Colonic mucosa (tissue), 4 donors: ENCODE data around the gene MBD4. TPM values are rescaled to one million over a fixed set of nuclear protein-coding genes. Genes with fewer than 3 reads are reported as not detected.

ENCODE experiments used
- DNase-seq: peaks from one replicate; pipeline ENCODE4 v3.0.0-alpha.2; 2020
- H3K27ac ChIP-seq: fragments of 200-600 bp; one replicate; pipeline ENCODE4 v1.8.0; 2021
- H3K27me3 ChIP-seq: fragments of 200-600 bp; one replicate; pipeline ENCODE4 v1.8.0; 2021
- H3K36me3 ChIP-seq: fragments of 200-600 bp; one replicate; pipeline ENCODE4 v1.8.0; 2021
- H3K4me1 ChIP-seq: fragments of 200-600 bp; one replicate; pipeline ENCODE4 v1.8.0; 2021; ENCODE audit warnings: mild to moderate bottlenecking
- H3K4me3 ChIP-seq: fragments of 200-600 bp; one replicate; pipeline ENCODE4 v1.8.0; 2021
- H3K9ac ChIP-seq, 2 donors: one replicate each; pipeline ENCODE4 v1.7.0; 2013; ENCODE audit warnings: control low read depth in 2 of 2, low read depth in 2 of 2, low read length in 2 of 2
- H3K9me3 ChIP-seq: fragments of 200-600 bp; one replicate; pipeline ENCODE4 v1.8.0; 2021
- intact Hi-C: fragments of 100-400 bp; cut with DNase I; formaldehyde crosslinking; loops from one replicate; pipeline ENCODE4 v1.14.1; 2022
- total RNA-seq, 2 donors: library from RNA; stranded (reverse); fragmentation: NEBNext Ultra II Directional in 1 of 2; extraction: Animal tissue kit (Norgen Biotek cat#: 25700) in 1 of 2; gene quantifications; one replicate each; pipeline ENCODE4 v1.2.1, GENCODE V29; 2021
- TF ChIP-seq, protein P1 (sequence below): fragments of 200-600 bp; IDR thresholded peaks from one replicate; pipeline ENCODE4 v1.8.0; 2022; ENCODE audit warnings: antibody characterized with exemption, mild to moderate bottlenecking
- donor health status: healthy.
- donor health status: DM: no; HTN: no; CAD: no.
- donor health status: DM: no; HTN: no; CAD: no.

Gene MBD4
- total RNA-seq, 2 donors from 2014 or later, result 25.0 to 28.9 TPM

DNA sequence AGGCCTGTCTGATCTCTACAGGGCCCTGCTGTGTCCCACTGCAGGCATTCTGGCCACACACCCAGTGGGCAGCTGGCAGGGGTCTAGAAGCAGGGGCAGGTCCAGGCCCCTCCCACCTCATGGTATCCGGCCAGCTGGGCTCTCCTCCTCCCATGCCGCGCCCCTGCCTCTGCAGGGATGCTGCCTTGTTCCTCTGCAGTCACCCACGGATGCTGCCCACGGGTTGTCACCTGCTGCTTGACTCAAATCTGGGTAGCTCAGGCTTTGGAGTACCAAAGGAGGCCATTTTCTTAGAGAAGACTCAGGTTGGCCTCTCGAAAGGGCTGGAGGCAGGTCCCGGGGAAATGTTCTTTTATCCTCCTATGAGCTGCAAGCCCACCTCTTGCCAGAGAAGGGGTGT lies 36.3 kb downstream of the MBD4 start:
- no peak for DNase-seq
- intact Hi-C loops, result no loop called here
- no peaks in the 10 kb centered on the region for H3K27me3 ChIP-seq
- no peak overlapping the region for H3K9ac ChIP-seq
- TF ChIP-seq, protein P1, sequence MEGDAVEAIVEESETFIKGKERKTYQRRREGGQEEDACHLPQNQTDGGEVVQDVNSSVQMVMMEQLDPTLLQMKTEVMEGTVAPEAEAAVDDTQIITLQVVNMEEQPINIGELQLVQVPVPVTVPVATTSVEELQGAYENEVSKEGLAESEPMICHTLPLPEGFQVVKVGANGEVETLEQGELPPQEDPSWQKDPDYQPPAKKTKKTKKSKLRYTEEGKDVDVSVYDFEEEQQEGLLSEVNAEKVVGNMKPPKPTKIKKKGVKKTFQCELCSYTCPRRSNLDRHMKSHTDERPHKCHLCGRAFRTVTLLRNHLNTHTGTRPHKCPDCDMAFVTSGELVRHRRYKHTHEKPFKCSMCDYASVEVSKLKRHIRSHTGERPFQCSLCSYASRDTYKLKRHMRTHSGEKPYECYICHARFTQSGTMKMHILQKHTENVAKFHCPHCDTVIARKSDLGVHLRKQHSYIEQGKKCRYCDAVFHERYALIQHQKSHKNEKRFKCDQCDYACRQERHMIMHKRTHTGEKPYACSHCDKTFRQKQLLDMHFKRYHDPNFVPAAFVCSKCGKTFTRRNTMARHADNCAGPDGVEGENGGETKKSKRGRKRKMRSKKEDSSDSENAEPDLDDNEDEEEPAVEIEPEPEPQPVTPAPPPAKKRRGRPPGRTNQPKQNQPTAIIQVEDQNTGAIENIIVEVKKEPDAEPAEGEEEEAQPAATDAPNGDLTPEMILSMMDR, result no peak
- H3K4me1 ChIP-seq, result no peaks in the 10 kb centered on the region
- H3K4me3 ChIP-seq, result no peak overlapping the region
- no peaks in the 10 kb centered on the region for H3K36me3 ChIP-seq
- H3K9me3 ChIP-seq, result no peaks in the 10 kb centered on the region
- H3K27ac ChIP-seq, result no peak overlapping the region

DNA sequence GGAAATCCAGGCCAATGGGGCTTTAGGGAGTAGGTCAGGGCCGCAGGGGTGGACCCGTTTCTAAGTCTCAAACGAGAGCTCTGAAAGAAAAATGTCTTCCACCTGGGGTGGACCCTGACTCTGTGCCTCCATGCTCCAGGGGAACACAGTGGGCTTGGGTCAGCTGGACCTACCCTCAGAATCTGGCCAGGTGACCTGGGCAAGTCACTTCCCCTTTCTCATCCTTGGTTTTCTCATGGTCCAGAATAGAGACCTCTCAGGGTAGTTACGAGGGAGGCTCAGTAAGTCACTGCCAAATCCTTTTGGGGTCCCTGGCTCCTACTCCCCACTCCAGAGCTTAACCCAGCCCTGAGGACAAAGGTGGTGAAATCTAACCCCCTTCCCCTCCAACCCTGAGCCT lies 37.1 kb downstream of the MBD4 start:
- H3K9me3 ChIP-seq, result no peaks in the 10 kb centered on the region
- H3K4me1 ChIP-seq, result no peaks in the 10 kb centered on the region
- DNase-seq, result no peak
- H3K27me3 ChIP-seq, result no peaks in the 10 kb centered on the region
- no peak overlapping the region for H3K9ac ChIP-seq
- no peak overlapping the region for H3K27ac ChIP-seq
- TF ChIP-seq, protein P1, result no peak
- H3K36me3 ChIP-seq, result no peaks in the 10 kb centered on the region
- intact Hi-C loops, result no loop called here
- H3K4me3 ChIP-seq, result no peak overlapping the region

DNA sequence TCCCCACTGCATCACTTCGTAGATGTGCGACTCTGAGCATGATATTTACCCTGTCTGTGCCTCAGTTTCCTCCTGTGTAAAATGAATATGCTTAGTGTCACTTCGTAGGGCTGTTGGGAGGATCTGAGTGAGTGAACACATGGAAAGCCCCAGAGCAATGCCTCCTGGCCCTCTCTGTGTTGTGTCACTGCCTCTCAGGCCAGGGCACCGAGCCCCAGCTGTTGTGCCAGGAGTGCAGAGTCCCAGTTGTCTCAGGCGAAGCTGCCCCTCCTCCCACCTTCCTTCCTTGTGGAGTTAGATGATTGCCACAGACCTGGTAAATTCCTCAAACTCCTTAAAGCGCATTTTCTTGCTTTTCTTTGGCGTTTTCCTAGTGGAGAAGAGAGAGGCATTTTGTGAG lies 37.5 kb downstream of the MBD4 start:
- Histone ChIP-seq H3K27ac (no peak overlapping the region), H3K4me1 (no peaks in the 10 kb centered on the region), H3K27me3 (no peaks in the 10 kb centered on the region), H3K9me3 (no peaks in the 10 kb centered on the region), H3K36me3 (no peaks in the 10 kb centered on the region), H3K9ac (no peak overlapping the region), H3K4me3 (no peak overlapping the region)
- intact Hi-C loops, result no loop called here
- no peak for DNase-seq
- TF ChIP-seq, protein P1, result no peak

DNA sequence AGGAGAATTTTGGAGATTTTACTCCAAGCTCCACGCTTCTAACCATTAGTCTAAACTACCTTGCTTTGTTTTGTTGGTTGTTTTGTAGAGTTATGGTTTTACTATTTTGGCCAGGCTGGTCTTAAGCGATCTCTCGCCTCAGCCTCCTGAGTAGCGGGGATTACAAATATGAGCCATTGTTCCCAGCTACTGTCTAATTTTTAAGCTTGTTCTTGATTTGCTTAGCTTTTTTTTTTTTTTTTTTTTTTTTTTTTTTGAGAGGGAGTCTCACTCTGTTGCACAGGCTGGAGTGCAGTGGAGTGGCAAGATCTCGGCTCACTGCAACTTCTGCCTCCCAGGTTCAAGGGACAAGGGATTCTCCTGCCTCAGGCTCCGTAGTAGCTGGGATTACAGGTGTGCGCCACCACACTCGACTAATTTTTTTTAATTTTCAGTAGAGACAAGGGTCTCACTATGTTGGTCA lies 39.8 kb downstream of the MBD4 start:
- H3K9ac ChIP-seq, result no peak overlapping the region
- H3K27ac ChIP-seq, result peak overlapping the region; percentile 60
- no peak for DNase-seq
- H3K9me3 ChIP-seq, result no peaks in the 10 kb centered on the region
- TF ChIP-seq, protein P1, result no peak
- no peaks in the 10 kb centered on the region for H3K36me3 ChIP-seq
- intact Hi-C loops, result no loop called here
- no peak overlapping the region for H3K4me3 ChIP-seq
- H3K27me3 ChIP-seq, result no peaks in the 10 kb centered on the region
- H3K4me1 ChIP-seq, result no peaks in the 10 kb centered on the region

DNA sequence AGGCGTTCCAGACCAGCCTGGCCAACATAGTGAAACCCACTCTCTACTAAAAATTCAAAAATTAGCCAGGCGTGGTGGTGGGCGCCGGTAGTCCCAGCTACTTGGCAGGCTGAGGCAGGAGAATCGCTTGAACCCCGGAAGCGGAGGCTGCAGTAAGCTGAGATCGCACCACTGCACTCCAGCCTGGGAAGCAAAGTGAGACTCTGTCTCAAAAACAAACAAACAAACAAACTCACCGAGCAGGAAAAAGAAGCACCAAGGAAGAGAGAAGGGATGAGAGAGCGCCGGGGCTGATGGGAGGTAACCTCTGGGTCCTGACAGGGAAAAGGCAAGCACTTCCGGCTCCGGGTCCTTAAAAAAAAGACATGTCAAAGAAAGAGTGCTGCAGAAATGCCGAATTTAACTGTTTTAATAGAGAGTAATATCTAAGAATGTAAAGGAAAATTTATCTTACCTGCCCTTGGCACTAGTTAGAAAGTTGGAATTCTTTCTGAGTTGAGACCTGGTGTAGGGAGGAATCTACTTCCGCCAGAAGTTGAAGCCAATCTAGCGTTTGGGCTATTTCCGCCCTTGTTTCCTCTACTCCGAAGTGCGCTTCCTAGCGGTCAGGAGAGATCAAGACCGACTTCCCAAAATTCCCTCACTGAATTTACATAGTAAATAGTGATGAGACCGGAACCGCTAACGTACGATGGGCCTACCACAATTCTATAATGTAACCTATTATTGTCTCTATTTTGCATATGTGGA lies 40.4 kb downstream of the MBD4 start:
- H3K27me3 ChIP-seq, result no peaks in the 10 kb centered on the region
- no peaks in the 10 kb centered on the region for H3K36me3 ChIP-seq
- H3K4me1 ChIP-seq, result no peaks in the 10 kb centered on the region
- TF ChIP-seq, protein P1, result peak; percentile 87
- H3K27ac ChIP-seq, result peak overlapping the region; percentile 60
- H3K9me3 ChIP-seq, result no peaks in the 10 kb centered on the region
- intact Hi-C loops, result no loop called here
- peak overlapping the region; percentile 79 to 84 for H3K9ac ChIP-seq
- H3K4me3 ChIP-seq, result peak overlapping the region; percentile 84
- DNase-seq, result peak; percentile 88
